GM21423 (cell line): ENCODE data around the gene NOP10.
"Not testable (repeated sequence)": the region's sequence is repeated elsewhere in the genome, so short reads cannot be mapped to it uniquely, and the experiment has no call there.

Experiments
- ATAC-seq: cut with Tn5 transposase; IDR thresholded peaks from one replicate; pipeline ENCODE4 v1.9.1; 2021; ENCODE audit warnings: mild to moderate bottlenecking, moderate library complexity; ENCODE audit not compliant: unreplicated experiment

NOP10 gene

DNA sequence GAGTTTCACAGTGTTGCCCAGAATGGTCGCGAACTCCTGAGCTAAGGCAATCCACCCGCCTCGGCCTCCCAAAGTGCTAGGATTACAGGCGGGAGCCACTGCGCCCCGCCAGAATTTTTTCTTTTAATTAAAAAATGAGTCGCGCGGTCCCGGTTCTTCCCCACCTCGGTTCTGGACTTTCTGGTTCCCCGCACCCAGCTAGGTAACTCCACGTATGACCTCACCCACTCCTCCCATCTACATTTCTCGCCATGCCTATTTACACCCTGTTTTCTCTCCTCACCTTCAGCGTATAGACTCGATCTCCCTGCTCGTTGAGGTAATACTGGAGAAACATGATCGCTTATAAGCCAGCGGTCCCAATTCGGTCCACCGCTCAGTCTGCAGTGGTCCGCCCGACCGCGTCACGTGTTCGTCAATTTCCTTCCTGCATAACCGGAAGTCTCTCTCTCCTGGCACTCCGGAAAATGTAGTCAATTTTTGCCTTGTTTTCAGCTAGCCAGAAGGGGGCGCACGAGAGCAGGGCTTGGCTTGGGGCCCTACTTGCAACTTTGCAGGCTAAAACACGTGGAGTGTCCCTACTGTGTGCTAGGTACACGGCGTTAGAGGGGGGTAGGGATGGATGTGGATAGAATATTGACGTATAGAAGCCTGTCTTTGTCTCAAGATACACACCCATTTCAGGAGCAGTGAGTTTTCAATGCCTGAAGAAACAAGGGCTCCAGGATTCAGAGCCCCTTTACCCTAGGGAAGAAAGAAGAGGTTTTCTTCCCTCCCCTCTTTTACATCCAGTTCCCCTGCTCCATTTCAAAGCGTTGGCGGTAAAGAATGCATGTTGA lies at the start of gene NOP10, which contains the start of gene NUTM1:
NOP10 (minus strand) TSS at position 400 of the 839 bp plus-strand sequence; CDS start at position 337, 63 bp downstream.
NUTM1 (plus strand) TSS at position 579 of the 839 bp plus-strand sequence. CDS start 382 bp downstream, outside the sequence.
- peak; percentile 93 for ATAC-seq

DNA sequence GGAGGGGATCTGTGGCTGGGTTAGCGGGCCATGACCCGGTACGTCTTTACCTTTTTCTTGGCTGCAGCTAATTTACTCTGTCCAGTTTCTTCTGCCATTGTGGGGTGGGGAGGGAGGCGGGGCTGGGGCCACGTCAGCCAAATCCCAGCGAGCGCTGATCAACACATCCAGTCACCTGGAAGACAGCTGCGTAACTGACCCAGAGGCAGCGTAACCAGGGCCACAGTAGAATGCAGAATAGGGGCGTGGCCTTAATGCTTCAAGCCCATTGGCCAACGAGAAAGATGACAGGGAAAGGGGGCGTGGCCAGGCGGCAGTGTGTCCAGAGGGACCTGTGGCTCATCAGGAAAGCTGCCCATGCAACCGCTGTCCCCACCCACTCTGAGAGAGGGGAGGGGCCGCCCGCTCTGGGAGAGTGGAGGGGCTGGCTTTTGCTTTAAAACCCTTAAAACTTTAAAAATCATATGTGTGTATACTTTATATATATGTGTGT lies 46.7 kb upstream of the NOP10 start:
- ATAC-seq, result not testable (repeated sequence)

DNA sequence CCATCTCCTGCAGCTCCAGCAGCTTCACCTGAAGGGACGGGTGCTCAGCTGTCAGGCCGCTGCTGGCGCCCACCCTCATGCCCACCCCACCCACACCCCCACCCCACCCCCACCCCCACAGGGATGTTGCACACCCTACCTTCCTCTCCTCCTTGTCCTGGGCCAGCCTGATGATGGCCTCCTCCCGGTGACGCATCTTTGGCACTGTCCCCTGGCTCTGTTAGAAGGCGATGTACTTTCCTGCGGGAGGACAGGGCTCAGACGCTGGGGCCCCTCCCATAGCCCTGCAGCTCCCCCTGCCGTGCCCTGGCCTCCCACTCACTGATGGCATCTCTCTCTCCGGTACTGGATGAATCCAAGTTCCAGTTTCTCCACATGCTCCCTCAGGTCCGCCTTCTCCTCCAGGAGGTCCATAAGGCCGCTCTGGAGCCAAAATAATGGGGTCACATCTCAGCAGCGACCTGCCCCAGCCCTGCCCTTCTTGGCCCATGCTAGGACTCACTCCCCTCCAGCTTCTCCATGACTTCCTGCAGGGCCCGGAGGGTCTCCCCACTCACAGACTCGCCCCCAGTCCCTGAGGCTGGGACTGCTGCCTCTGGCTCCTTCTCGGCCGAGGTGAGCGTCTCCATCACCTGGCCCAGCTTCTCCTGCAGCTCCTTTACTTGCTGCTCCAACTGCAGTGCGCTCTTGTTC lies 39.0 kb upstream of the NOP10 start:
- not testable (repeated sequence) for ATAC-seq

DNA sequence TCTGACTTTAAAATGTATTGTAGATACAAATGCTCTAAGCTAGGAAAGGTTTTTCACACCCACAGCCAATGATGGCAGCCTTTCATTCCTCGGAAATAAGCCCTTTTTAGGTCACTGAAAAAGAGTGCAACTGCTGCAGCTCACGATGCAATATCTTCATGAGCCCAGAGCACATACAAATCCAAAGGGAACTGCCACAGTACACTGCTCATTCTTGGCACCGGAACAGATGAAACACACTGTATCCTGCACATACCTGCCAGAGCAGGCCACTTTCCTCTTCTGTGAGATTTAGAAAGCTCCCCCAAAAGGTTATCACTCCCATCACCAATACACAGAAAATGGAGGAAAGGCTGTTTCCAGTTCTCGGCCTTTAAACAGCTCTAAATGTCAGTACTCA lies 37.6 kb upstream of the NOP10 start:
- ATAC-seq, result not testable (repeated sequence)

DNA sequence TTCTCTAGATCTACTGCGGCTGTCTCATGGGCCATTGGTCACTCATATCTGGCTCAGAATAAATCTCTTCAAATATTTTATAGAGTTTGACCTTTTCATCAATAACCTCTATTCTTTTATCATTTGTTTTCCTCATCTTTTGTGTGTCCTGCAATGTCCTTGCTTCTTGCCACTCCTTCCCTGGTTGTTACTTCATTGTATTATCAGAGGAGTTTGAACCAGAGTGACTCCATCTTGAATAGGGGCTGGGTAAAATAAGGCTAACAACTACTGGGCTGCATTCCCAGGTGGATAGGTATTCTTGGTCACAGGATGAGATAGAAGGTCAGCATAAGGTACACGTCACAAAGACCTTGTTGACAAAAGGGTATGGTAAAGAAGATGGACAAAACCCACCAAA lies 33.9 kb upstream of the NOP10 start:
- no peak for ATAC-seq

DNA sequence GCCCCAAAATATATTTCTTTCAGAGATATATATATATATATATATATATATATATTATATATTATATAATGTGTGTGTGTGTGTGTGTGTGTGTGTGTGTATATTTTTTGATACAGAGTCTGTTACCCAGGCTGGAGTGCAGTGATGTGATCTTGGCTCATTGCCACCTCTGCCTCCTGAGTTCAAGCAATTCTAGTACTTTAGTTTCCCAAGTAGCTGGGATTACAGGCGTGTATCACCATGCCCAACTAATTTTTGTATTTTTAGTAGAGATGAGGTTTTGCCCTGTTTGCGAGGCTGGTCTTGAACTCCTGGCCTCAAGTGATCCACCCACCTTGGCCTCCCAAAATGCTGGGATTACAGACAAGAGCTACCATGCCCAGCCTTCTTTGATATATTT lies 32.6 kb upstream of the NOP10 start:
- ATAC-seq, result not testable (repeated sequence)

DNA sequence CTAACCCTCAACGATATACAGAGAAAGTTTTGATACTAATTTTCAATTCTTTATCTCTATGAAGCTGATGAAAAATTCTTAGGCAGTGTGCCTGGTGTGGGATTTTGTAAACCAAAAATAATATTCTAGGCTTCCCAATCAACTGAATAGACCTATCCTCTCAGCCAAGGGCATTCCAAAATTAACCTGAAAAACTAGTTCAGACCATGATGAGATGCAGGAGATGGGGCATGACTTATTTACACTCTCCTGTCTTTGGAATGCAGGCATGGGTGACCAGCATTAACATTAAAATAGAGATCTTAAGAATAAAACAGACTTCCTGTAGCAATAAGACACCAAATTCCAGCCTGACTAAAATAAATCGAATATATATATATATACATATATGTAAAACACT lies 31.9 kb upstream of the NOP10 start:
- ATAC-seq, result no peak

DNA sequence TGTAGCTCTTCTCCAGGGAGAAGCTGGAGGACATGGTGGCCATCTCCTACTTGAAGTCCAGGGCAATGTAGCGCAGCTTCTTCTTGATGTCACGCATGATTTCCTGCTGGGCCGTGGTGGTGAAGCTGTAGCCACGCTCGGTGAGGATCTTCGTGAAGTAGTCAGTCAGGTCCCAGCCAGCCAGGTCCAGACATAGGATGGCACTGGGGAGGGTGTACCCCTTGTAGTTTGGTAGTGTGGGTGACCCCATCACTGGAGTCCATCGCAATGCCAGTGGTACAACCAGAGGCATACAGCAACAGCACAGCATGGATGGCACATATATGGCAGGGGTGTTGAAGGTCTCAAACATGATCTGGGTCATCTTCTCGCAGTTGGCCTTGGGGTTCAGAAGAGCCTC lies 31.0 kb upstream of the NOP10 start:
- ATAC-seq, result no peak

DNA sequence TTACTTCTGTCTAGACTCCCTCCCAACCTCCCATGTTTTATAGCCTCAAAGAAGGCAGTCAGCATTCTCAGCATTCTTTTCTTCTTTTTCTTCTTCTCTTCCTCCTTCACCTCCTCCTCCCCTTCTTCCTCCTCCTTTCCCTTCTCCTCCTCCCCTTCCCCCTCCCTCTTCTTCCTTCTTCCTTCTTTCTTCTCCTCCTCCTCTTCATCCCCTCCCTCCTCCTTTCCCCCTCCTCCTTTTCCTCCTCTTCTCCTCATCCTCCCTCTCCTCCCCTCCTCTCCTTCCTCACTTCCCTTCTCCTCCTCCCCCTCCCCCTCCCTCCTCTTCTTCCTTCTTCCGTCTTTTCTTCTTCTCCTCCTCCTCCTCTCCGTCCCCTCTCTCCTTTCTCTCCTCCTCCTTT lies 27.7 kb upstream of the NOP10 start:
- no peak for ATAC-seq

DNA sequence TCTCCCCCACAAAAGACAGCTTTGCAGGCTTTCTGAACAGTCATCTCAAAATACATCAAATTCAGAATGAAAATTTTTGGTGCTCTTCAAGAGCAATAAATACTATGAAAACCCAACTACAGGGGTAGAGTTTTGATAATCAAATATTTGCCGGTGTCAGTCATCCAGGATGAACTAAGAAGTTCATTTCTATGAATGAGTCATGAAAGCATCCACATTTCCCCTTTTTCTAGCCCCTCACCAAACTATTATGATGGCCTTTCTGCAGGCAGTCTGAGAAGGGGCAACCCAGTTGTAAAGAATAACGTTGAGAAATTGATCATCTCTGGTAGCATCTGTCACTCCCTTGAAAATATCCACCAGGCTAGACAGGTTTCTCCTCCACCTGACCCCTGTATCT lies 27.2 kb upstream of the NOP10 start:
- no peak for ATAC-seq

DNA sequence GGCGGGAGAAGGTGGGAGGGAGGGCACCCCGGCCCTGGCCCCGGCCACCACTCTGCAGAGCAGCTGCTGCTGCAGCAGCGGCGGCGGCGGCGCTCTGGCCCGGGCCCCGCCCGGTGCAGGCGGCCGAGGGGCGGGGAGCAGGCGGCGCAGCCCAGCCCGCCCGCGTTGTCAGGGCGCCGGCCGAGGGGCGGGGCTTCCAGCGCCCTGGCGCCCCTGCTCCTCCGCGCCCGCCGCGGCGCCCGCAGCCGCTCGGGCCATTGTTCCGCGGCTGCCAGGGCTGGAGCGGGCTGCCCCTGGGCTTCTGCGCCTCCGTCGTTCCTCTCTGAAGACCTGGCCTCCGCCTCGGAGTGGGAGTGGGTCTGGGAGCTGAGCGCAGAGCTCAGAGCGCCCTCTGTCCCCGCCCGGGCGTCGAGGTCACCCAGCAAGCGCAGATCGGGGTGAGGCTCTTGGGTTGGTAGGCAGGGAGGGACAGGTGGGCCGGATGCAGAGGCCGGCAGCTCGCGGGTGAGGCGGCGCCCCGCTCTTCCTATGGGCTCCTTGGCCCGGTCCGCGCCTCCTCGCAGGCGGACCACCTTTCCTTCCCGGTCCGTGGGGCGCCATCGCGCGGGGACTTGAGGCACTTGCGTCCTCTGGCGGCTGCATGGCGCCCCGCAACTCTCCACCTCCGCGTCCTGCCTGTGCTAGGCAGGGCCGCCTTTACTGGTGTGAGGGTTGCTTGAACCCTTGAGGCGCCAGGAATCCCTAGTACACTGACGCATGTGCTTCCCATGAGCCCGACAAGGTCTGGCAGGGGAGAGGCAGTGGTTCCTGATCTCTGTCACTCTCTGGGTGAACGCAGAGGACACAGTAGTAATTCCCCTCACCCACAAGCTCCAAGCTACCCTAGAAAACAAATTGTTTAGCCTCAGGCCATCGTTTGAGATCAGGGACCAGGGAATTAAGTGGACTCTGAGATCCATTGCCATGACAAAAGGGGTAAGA lies 24.5 kb upstream of the NOP10 start, which contains the start of gene LPCAT4:
LPCAT4 (minus strand) TSS at position 96 of the 981 bp plus-strand sequence. CDS start 96 bp downstream, outside the sequence.
- ATAC-seq, result peak; percentile 82

DNA sequence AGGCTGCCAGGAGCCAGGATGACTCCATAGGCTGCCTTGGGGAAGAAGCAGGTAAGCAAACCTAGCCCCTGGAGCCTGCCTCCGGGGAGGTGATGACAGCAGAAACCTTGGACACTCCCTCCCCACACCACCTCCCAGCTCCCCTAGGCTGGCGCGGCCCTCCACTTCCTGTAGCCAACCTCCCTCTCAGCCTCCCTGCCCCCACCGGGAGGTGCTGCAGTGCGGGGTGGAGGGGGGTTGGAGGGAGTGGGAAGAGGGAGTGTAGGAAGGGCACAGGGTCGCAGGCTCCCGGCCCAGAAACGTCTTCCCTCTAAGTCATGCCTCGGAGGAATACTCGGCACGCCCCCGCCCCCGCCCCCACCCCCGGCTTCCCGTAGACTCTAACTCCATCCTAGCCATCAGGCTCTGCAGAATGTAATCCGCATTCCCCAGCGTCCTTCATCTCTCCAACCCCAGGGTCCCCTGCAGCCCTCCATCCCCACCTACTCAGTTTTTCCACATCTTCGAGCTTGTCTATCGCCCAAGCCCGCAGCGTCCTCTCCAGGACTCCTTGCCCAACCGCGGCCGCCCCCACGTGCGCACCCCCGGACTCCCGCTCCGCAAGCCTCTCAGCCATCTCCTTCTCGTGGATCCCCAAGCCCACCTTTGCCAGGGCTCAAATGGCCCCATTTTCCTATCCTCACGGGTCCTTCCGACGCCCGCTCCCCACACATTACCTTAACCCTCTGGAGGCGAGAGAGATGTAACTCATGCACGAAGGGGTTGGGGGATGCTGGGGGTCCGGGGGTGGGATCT lies 23.5 kb upstream of the NOP10 start:
- ATAC-seq, result no peak

DNA sequence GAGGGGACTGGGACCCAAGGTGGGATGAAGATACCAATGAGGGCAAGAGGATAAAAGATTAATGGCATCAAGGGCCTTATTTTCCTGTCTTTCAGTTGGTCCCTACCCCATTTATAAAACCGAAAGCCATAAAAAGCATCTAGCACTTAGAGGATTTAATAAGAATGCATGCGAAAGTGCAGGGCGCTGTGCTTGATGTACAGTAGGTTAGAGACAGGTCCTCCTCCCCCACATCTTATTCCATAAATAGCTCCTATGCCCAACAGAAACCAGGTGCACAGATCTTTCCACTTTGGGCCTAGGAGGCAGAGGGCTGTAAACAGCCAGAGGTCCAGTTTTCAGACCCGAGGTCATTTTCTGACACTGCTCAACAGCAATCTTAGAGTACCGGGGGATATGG lies 22.9 kb upstream of the NOP10 start:
- no peak for ATAC-seq

DNA sequence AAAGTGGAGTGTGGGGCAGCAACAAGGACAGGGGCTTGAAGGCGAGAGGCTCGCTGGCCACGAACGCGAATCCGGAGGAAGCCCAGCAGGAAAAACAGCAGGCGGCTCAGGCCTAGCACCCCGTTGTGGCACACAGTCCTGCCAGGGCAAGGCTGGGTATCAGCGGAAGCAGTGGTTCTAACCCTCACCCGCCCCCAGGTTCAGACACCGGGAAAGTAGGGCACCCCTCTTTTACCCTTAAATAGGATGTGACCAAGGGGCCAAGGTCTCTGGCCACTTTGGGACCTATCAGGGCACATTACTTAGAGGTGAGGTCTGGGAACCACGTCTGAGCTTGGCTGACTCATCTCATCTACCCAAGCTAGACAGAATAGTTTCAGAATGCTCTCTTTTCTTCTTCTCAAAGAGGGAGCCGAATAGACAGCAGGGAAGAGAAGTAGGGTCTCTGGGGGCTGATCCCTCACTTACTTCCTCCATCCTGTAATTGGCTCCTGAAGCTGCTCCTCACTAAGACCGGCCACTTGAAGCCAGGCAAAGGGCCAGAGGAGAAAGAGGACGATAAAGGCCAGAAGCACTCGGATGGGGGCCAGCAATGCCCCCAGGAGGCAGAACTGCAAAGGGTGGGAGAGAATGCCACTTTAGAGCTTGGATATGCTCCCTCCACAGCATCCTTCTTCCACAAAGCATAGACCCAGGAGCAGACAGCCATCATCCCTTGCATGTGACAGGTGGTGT lies 22.3 kb upstream of the NOP10 start:
- no peak for ATAC-seq

DNA sequence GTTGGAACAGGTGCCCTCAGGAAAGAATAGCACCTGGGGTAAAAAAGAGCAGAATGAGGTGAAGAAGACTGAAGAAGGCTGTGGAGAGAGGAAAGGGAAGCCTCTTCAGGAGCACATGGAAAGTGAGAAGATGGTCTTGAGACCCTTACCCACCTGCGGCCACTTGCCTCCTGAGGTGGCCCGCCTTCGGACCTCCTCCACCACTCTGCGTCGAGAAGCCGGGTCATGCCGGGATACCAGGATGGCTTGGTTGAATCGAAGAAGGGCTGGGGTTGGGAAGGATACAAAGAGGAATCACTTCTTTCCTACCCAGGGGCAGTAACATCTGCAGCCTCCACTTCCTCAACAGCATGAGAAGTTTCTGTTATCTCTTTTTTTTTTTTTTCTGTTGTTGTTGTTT lies 21.1 kb upstream of the NOP10 start:
- ATAC-seq, result no peak

DNA sequence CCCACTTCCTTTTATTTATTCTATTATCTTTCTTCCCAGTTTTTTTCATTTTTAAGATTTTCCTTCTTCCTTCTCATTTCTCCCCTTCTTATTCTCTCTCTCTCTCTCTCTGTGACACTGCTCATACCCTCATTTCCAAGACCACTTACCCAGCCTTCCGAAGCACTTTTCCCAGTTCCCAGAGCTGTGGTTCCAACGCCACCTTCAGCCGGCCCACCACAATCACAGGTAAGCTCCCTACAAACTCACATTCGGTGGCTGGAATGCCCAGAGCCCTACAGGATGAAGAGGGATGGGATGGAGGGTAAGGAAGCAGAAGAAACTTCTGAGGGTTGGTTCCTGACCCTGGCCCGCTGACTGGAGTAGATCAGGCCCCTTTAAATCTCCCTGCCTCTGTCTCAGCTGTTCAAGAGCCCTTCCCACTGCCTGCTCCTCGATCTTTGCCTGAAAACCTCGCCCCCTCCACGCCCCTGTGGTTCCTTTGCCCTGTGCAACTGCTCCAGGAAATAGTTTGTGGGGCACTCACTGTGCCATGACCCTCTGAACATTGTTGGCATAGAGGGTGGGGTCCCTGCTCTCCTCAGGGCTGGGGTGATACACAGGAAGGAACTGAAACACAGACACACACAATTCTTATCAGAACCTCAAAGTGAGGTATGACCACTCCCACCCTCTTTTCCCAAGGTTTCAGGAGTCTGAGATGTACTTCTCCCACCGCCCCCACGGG lies 19.3 kb upstream of the NOP10 start:
- no peak for ATAC-seq

DNA sequence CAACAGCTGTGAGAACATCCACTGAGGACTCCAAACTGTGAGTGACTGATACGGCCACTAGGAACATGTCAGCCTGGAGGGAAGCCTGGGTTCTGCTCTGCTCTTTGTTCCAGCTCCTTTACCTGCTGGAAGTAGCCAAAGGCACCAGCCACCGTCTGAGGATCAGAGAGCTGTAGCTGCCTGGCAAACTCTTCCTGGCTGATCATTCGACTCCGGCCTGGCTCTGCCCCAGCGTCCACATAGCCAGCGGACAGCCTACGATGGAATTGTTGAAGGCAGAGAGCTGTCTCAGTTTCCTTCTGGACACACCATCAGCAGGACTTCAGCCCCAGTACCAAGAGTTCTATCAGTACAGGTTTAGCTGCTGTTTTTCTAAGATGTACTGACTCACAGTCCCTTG lies 18.3 kb upstream of the NOP10 start:
- ATAC-seq, result no peak

DNA sequence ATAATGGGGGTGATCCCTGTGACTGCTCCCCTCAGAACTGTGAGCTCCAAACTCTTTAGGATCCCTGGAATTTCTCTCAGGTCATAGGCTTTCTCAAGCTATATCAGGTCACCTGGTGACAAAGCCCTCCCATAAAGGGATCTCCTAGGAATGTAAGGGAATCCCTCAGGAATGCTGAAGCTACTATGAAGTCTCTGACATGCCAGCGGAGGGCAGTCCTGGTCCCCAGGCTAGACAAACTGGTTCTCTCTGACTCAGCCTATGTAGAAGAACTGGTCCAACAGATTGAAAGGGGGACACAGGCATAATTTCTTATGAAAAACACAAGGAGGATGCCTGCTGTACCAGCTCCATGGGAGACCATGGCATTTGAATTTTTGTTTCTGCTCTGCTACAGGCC lies 17.4 kb upstream of the NOP10 start:
- no peak for ATAC-seq
